ENCODE measurements around the gene EIF4G1.

The EIF4G1 gene

DNA sequence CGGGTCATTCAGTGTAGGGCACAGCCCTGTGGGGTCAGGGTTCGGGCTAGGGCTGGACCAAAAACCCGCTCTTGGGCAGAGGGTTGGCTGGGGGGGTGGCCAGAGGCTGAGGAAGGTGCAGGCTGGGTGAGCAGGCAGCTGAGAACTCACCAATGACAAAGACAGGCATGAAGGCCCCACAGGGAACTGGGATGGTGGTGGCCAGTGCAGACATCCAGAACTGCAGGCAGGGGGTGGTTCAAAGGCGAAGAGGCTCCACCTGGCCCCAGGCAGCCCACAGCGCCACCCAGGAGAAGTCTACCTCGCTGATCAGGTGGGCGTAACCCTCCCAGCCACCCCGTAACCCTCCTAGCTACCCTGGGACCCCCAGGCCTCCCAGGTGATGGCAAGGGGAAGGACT, 40.3 kb downstream of the EIF4G1 start:
- no peaks in the 10 kb centered on the region for H3K9me3 Mint-ChIP-seq
- H3K4me3 Mint-ChIP-seq, result no peak overlapping the region
- peaks cover 11% of the 10 kb centered on the region for H3K36me3 Mint-ChIP-seq (ENCODE audit: low read depth)
- intact Hi-C loops (cut with micrococcal nuclease), result no loop called here
- H3K27ac Mint-ChIP-seq, result no peak overlapping the region
- peaks cover 8% of the 10 kb centered on the region for H3K27me3 Mint-ChIP-seq
- peaks cover 6% of the 10 kb centered on the region for H3K4me1 Mint-ChIP-seq (ENCODE audit: low read depth)

- no peaks in the 10 kb centered on the region for H3K9me3 Mint-ChIP-seq
- intact Hi-C loops (cut with micrococcal nuclease), result no loop called here
- H3K4me3 Mint-ChIP-seq, result no peak overlapping the region
These were observed 41.0 kb downstream of the EIF4G1 start for GRCh38 chr3:184355261-184356040.

DNA sequence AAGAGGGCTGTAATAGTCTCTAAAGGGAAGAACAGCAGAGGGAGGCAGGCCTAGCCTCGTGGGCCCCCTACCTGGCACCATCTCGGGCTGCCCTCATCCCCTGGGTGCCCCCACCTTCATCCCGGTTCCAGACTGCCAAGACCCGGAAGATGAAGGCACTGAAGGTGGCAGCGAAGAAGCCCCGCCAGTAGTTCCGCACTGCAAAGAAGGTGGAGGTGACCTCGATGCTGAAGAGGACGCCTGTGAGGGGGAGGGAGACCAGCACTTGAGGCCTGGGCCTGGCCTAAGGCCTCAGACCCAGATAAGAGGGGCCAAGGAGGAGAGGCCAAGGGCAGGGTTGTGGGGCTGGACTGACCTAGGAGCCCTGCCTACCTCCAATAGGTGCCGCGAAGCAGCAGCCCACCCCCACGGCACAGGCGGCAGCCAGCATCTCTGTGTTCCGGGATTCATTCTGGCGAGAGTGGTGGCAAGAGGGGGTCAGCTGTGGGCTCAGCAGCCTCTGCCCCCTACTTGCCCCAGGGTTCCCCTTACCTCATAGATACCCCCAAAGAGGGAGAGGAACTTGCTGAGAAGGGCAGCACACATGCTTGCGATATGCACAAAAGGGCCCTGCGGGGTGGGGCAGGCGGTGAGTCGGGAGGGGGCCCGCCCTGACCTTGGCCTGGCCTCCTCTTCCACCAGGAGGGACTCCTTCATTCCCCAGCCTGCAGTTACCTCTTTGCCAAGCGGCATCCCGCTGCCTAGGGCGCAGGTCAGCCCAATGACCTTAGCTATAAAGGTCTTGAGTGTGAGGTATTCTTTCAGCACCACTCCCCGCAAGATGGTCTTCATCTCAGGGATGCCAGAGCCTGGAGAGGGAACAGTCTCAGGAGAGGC, 43.1 kb downstream of the EIF4G1 start:
- Mint-ChIP-seq H3K36me3 (ENCODE audit: low read depth) (peaks cover 8% of the 10 kb centered on the region), H3K4me1 (ENCODE audit: low read depth) (peaks cover 26% of the 10 kb centered on the region), H3K4me3 (no peak overlapping the region), H3K27me3 (peaks cover 21% of the 10 kb centered on the region), H3K9me3 (no peaks in the 10 kb centered on the region), H3K27ac (no peak overlapping the region)
- intact Hi-C loops (cut with micrococcal nuclease), result no loop called here

More at GRCh38 chr3:184355261-184356040, 41.0 kb downstream of the EIF4G1 start:
- H3K36me3 Mint-ChIP-seq (ENCODE audit: low read depth), result peaks cover 11% of the 10 kb centered on the region
- peaks cover 14% of the 10 kb centered on the region for H3K27me3 Mint-ChIP-seq
- H3K4me1 Mint-ChIP-seq (ENCODE audit: low read depth), result peaks cover 13% of the 10 kb centered on the region
- peak overlapping the region; percentile 32 for H3K27ac Mint-ChIP-seq

DNA sequence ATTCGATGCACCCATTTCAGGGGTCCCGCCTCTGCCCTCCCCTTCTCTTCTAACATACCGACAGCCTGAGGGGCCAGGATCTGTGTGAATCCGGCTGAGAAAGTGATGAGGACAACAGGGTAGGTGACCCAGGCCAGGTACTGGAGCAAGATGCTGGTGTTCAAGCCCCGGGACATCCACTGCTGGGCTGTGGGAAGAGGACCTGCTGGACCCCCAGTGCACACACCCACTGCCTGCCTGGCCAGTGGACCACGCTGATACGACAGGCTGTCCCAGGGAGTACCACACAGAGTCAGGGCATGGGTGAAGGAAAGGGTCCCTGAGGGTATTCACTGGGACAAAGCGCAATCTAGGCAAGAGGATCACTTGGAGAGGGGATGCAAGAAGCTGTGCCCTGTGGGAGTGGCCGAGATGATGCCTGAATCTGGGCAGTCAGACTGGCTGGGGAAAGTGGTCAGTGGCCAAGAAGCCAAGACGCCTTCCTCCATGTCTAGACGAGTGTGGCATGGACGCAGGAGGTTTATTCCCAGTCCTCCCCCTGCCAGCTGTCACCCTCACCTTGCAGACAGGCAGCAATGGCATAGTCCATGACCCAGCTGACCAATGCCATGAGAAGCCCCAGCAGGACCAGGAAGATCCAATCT, 43.8 kb downstream of the EIF4G1 start:
- H3K4me1 Mint-ChIP-seq (ENCODE audit: low read depth), result peaks cover 30% of the 10 kb centered on the region
- H3K36me3 Mint-ChIP-seq (ENCODE audit: low read depth), result peaks cover 9% of the 10 kb centered on the region
- no peak overlapping the region for H3K4me3 Mint-ChIP-seq
- no peak overlapping the region for H3K27ac Mint-ChIP-seq
- intact Hi-C loops (cut with micrococcal nuclease), result no loop called here
- H3K9me3 Mint-ChIP-seq, result no peaks in the 10 kb centered on the region
- peaks cover 21% of the 10 kb centered on the region for H3K27me3 Mint-ChIP-seq

DNA sequence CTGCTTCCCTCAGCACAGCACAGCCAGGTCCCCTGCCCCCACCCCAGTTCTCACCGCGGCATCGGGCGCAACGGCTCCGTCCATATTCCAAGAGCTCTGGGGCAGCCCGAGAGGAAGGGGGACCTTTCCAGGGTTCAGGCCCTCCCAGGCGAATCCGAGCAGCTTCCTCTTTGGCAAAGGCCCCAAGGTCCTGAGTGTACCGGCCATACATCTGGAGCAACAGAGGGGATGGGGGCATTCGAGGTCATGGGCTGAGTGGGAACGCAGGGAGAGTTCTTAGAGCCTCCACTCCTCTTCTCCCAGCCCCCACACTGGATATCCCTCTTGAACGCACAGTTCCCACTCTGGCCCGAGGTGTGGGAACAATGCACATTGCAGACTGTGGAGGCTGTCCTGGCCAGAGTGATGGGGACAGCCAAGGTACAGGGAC, 44.5 kb downstream of the EIF4G1 start:
- intact Hi-C loops (cut with micrococcal nuclease), result no loop called here
- Mint-ChIP-seq H3K36me3 (ENCODE audit: low read depth) (peaks cover 14% of the 10 kb centered on the region), H3K27ac (no peak overlapping the region), H3K4me3 (no peak overlapping the region), H3K4me1 (ENCODE audit: low read depth) (peaks cover 36% of the 10 kb centered on the region), H3K9me3 (no peaks in the 10 kb centered on the region), H3K27me3 (peaks cover 21% of the 10 kb centered on the region)

- H3K27ac Mint-ChIP-seq, result peak overlapping the region; percentile 1
- peaks cover 21% of the 10 kb centered on the region for H3K27me3 Mint-ChIP-seq
- H3K4me1 Mint-ChIP-seq (ENCODE audit: low read depth), result peaks cover 34% of the 10 kb centered on the region
- intact Hi-C loops (cut with micrococcal nuclease), result no loop called here
- H3K4me3 Mint-ChIP-seq, result no peak overlapping the region
- H3K36me3 Mint-ChIP-seq (ENCODE audit: low read depth), result peaks cover 17% of the 10 kb centered on the region
- H3K9me3 Mint-ChIP-seq, result no peaks in the 10 kb centered on the region
These were observed 45.2 kb downstream of the EIF4G1 start for GRCh38 chr3:184359610-184360009.

- Mint-ChIP-seq H3K4me1 (ENCODE audit: low read depth) (peaks cover 35% of the 10 kb centered on the region), H3K27ac (peak overlapping the region; percentile 1)
- intact Hi-C loops (cut with micrococcal nuclease), result no loop called here
These were observed 45.9 kb downstream of the EIF4G1 start for GRCh38 chr3:184360070-184360928.

DNA sequence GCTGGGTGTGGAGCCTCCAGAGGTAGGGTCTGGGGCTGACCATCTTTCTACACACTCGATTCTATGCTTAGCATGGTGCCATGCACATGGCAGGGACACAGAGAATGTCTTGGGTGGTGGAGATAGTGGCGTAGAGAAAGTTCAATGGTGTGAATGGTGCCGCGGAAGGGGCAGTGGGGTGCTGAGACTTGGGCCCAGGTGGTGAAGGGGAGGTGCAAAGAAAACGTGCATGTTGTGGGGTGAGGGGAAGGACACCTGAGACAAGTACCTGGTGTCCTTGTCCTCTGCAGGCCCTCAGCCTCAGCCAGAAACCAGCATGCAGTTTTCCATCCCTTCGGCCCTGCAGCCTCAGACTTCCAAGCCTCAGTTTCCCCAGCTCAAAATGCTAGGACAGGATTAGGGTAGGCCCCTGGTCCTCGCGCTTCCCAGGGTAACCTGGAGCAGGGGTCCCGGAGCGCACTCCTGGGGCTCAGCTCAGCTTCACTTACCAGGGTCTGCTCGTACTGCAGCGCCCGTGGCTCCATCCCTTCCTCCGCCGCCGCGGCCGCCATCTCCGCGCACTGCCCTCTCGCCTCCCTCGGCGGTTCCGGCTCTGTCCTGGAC, 46.6 kb downstream of the EIF4G1 start:
- Mint-ChIP-seq H3K9me3 (no peaks in the 10 kb centered on the region), H3K4me1 (ENCODE audit: low read depth) (peaks cover 37% of the 10 kb centered on the region), H3K36me3 (ENCODE audit: low read depth) (peaks cover 31% of the 10 kb centered on the region), H3K4me3 (peak overlapping the region; percentile 86), H3K27ac (no peak overlapping the region), H3K27me3 (peaks cover 21% of the 10 kb centered on the region)
- intact Hi-C loops (cut with micrococcal nuclease), result no loop called here

More at GRCh38 chr3:184360070-184360928, 45.9 kb downstream of the EIF4G1 start:
- Mint-ChIP-seq H3K36me3 (ENCODE audit: low read depth) (peaks cover 24% of the 10 kb centered on the region), H3K9me3 (no peaks in the 10 kb centered on the region), H3K4me3 (peak overlapping the region; percentile 86), H3K27me3 (peaks cover 21% of the 10 kb centered on the region)

DNA sequence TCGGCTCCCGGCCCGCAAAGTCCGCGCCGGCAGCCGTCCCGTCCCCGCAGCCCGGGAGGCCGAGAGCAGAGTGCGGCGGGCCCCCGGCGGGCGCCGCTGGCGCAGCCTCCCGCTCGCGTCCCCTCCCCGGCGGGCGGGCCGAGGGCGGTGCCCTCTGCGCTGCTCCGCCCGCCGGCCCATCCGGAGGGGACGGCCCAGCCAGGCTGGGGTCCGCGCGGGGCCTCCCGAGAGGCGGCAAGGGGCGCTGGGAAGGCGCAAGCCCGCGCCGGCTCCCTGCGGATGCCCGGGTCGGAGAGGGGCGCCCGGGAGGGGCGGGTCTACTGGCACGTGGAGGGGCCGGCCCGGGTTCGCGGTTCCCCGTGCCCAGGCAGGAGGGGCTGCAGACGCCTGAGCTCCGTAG, 47.1 kb downstream of the EIF4G1 start, which contains the start of the genes CLCN2 and POLR2H:
TSS of gene CLCN2 (minus strand) at position 74 of the 400 bp plus-strand sequence. CDS start 126 bp downstream, outside the sequence.
TSS of gene POLR2H (plus strand) at position 179 of the 400 bp plus-strand sequence. CDS start 1,783 bp downstream, outside the sequence.
- H3K27ac Mint-ChIP-seq, result peak within 1 kb of the TSS; percentile 90
- H3K27me3 Mint-ChIP-seq, result peaks cover 21% of the 10 kb centered on the region
- peak within 1 kb of the TSS; percentile 86 for H3K4me3 Mint-ChIP-seq
- intact Hi-C loops (cut with micrococcal nuclease), result no loop called here
- H3K9me3 Mint-ChIP-seq, result no peaks in the 10 kb centered on the region
- peaks cover 37% of the 10 kb centered on the region for H3K4me1 Mint-ChIP-seq (ENCODE audit: low read depth)
- H3K36me3 Mint-ChIP-seq (ENCODE audit: low read depth), result peaks cover 36% of the 10 kb centered on the region

- intact Hi-C loops (cut with micrococcal nuclease), result loop anchor here (2.0 kb wide), 2 partner anchors 63 to 163 kb away; partner anchors contain the start of gene PSMD2
- Mint-ChIP-seq H3K4me1 (ENCODE audit: low read depth) (peaks cover 42% of the 10 kb centered on the region), H3K36me3 (ENCODE audit: low read depth) (peaks cover 42% of the 10 kb centered on the region), H3K9me3 (no peaks in the 10 kb centered on the region), H3K27ac (peak overlapping the region; percentile 90), H3K27me3 (peaks cover 21% of the 10 kb centered on the region), H3K4me3 (peak overlapping the region; percentile 86)
These were observed 47.7 kb downstream of the EIF4G1 start for GRCh38 chr3:184361932-184362667.

- Mint-ChIP-seq H3K27me3 (peaks cover 21% of the 10 kb centered on the region), H3K27ac (peak overlapping the region; percentile 90)
These were observed 48.5 kb downstream of the EIF4G1 start for GRCh38 chr3:184362668-184363546.

More at GRCh38 chr3:184362668-184363546, 48.5 kb downstream of the EIF4G1 start:
- H3K9me3 Mint-ChIP-seq, result no peaks in the 10 kb centered on the region
- intact Hi-C loops (cut with micrococcal nuclease), result loop anchor here (2.0 kb wide), 2 partner anchors 64 to 162 kb away; partner anchors contain the start of gene PSMD2
- peak overlapping the region; percentile 86 for H3K4me3 Mint-ChIP-seq
- H3K4me1 Mint-ChIP-seq (ENCODE audit: low read depth), result peaks cover 42% of the 10 kb centered on the region
- peaks cover 50% of the 10 kb centered on the region for H3K36me3 Mint-ChIP-seq (ENCODE audit: low read depth)

Data from dendritic cell treated with granulocyte-macrophage colony-stimulating factor and Interleukin-4, amounts not matched to agents 40 ng/mL and 50 ng/mL, for 4 days (primary cell).